ENCODE measurements around the gene NUP50. TPM values are rescaled to one million over a fixed set of nuclear protein-coding genes. Genes with fewer than 3 reads are reported as not detected.

NUP50 gene
- total RNA-seq, 1 experiment from 2014 or later, result 128 TPM

DNA sequence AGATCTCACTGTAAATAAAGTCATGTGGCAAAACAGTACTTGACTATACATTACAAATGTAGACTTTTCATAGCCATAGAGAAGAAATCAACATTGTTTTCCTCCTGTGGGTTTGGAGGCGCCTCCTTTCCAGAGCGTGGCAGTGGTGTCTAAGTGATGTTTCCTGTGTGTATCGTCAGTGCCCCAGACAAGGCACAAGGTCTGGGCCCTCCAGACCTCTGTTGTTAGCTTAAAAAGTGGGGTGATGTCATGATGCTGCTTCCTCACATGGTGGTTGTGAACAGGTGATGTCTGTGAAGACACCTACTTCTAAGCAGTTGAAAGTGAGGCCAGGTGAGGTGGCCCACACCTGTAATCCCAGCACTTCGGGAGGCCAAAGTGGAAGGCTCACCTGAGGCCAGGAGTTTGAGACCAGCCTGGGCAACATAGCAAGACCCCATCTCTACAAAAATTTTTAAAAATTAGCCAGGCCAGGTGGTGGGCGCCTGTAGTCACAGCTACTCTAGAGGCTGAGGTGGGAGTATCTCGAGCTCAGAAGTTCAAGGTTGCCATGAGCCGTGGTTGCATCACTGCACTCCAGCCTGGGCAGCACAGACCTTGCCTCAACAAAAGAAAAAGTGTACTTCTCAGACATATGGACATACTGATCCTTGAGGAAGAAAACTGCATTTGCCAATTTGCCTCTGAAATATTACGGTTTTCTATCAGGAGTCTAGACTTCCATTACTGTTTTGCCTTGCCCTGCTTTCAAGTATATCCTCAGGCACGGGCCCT lies 15.7 kb downstream of the NUP50 start:
- peaks cover 7% of the 10 kb centered on the region for H3K36me3 ChIP-seq (ENCODE audit: control insufficient read depth, insufficient read depth, low read length)
- H3K27ac Mint-ChIP-seq (ENCODE audit: unreplicated experiment), result no peak overlapping the region
- peaks cover 100% of the 10 kb centered on the region for H3K36me3 Mint-ChIP-seq (ENCODE audit: insufficient read depth, unreplicated experiment)
- ChIA-PET CTCF (interaction anchor here (0.6 kb wide), 1 partner anchor 937 kb away, joined by 4 read pairs; no protein-coding TSS in a partner anchor), POLR2A (no interaction called here)
- H3K9me3 Mint-ChIP-seq (ENCODE audit: unreplicated experiment), result no peaks in the 10 kb centered on the region
- no peak overlapping the region for H3K4me3 ChIP-seq (ENCODE audit: low read depth, low read length)
- intact Hi-C loops (cut with micrococcal nuclease; ENCODE audit: unreplicated experiment), result no loop called here
- H3K9me3 ChIP-seq, result no peaks in the 10 kb centered on the region
- no peaks in the 10 kb centered on the region for H3K4me1 Mint-ChIP-seq (ENCODE audit: low read depth, unreplicated experiment)
- H3K4me1 ChIP-seq, result no peaks in the 10 kb centered on the region
- no peak overlapping the region for H3K4me3 Mint-ChIP-seq (ENCODE audit: unreplicated experiment)
- H3K27me3 Mint-ChIP-seq (ENCODE audit: insufficient read depth, unreplicated experiment), result no peaks in the 10 kb centered on the region
- no TSS peak for BruUV-seq (replicated peaks)
- no peaks in the 10 kb centered on the region for H3K27me3 ChIP-seq (replicated peaks; ENCODE audit: control insufficient read depth, insufficient read depth, low read length)
- DNase-seq, result no peak
- TF ChIP-seq, protein P1, sequence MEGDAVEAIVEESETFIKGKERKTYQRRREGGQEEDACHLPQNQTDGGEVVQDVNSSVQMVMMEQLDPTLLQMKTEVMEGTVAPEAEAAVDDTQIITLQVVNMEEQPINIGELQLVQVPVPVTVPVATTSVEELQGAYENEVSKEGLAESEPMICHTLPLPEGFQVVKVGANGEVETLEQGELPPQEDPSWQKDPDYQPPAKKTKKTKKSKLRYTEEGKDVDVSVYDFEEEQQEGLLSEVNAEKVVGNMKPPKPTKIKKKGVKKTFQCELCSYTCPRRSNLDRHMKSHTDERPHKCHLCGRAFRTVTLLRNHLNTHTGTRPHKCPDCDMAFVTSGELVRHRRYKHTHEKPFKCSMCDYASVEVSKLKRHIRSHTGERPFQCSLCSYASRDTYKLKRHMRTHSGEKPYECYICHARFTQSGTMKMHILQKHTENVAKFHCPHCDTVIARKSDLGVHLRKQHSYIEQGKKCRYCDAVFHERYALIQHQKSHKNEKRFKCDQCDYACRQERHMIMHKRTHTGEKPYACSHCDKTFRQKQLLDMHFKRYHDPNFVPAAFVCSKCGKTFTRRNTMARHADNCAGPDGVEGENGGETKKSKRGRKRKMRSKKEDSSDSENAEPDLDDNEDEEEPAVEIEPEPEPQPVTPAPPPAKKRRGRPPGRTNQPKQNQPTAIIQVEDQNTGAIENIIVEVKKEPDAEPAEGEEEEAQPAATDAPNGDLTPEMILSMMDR (IDR thresholded peaks at IDR 0.05; ENCODE audit: insufficient read depth in 1 of 2, low read depth in 1 of 2, low read length in 1 of 2, severe bottlenecking in 1 of 2, unreplicated experiment in 1 of 2), result no peak

DNA sequence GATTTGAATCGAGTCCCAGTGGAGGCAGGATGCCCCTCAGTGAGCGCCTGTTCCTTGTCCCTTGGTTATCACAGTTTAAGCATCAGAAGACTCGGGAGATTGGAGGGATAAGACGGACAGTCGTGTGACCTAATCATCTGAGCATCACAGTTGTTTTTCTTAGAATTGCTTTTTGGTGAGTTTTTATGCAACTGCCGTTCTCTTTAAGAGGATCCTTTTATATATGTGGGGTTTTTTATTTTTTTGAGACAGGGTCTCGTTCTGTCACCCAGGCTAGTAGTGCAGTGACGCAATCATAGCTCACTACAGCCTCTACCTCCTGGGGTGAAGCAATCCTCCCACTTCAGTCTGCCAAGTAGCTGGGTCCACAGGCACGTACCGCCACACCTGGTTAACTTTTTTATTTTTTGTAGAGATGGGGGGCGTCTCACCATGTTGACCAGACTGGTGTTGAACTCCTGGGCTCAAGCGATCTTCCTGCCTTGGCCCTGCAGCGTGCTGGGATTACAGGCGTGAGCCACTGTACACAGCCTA lies 16.5 kb downstream of the NUP50 start:
- intact Hi-C loops (cut with micrococcal nuclease; ENCODE audit: unreplicated experiment), result no loop called here
- ChIA-PET POLR2A (no interaction called here), CTCF (no interaction called here)
- H3K4me3 Mint-ChIP-seq (ENCODE audit: unreplicated experiment), result no peak overlapping the region
- Histone ChIP-seq H3K36me3 (ENCODE audit: control insufficient read depth, insufficient read depth, low read length) (peaks cover 7% of the 10 kb centered on the region), H3K9me3 (no peaks in the 10 kb centered on the region), H3K4me3 (ENCODE audit: low read depth, low read length) (no peak overlapping the region), H3K27me3 (replicated peaks; ENCODE audit: control insufficient read depth, insufficient read depth, low read length) (no peaks in the 10 kb centered on the region), H3K4me1 (no peaks in the 10 kb centered on the region)
- no TSS peak for BruUV-seq (replicated peaks)
- TF ChIP-seq, protein P1 (IDR thresholded peaks at IDR 0.05; ENCODE audit: insufficient read depth in 1 of 2, low read depth in 1 of 2, low read length in 1 of 2, severe bottlenecking in 1 of 2, unreplicated experiment in 1 of 2), result no peak
- peaks cover 100% of the 10 kb centered on the region for H3K36me3 Mint-ChIP-seq (ENCODE audit: insufficient read depth, unreplicated experiment)
- H3K9me3 Mint-ChIP-seq (ENCODE audit: unreplicated experiment), result no peaks in the 10 kb centered on the region
- H3K27me3 Mint-ChIP-seq (ENCODE audit: insufficient read depth, unreplicated experiment), result no peaks in the 10 kb centered on the region
- H3K27ac Mint-ChIP-seq (ENCODE audit: unreplicated experiment), result no peak overlapping the region
- DNase-seq, result no peak
- H3K4me1 Mint-ChIP-seq (ENCODE audit: low read depth, unreplicated experiment), result no peaks in the 10 kb centered on the region

DNA sequence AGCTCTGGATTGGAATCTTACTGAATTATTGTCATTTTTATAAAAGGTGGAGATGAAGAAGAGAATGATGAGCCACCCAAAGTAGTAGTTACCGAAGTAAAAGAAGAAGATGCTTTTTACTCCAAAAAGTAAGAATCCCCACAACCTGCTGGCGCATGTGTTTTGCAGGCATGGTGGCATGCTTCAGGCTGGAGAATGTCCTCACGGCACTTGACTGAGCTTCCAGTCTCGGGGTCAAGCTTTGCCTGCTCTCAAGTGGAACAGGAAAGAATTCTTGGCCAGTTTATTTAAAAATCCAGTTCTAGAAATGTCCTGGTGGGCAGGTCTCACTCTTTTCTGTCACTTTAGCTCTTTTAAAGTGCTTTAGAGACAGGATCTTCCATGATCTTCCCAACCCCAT lies 17.5 kb downstream of the NUP50 start:
- BruUV-seq (replicated peaks), result no TSS peak
- H3K9me3 Mint-ChIP-seq (ENCODE audit: unreplicated experiment), result no peaks in the 10 kb centered on the region
- DNase-seq, result no peak
- Histone ChIP-seq H3K4me3 (ENCODE audit: low read depth, low read length) (no peak overlapping the region), H3K4me1 (no peaks in the 10 kb centered on the region), H3K36me3 (ENCODE audit: control insufficient read depth, insufficient read depth, low read length) (peaks cover 7% of the 10 kb centered on the region), H3K9me3 (no peaks in the 10 kb centered on the region), H3K27me3 (replicated peaks; ENCODE audit: control insufficient read depth, insufficient read depth, low read length) (no peaks in the 10 kb centered on the region)
- H3K4me1 Mint-ChIP-seq (ENCODE audit: low read depth, unreplicated experiment), result no peaks in the 10 kb centered on the region
- H3K4me3 Mint-ChIP-seq (ENCODE audit: unreplicated experiment), result no peak overlapping the region
- intact Hi-C loops (cut with micrococcal nuclease; ENCODE audit: unreplicated experiment), result no loop called here
- ChIA-PET CTCF (no interaction called here), POLR2A (interaction anchor here (0.5 to 0.7 kb wide), 2 partner anchors 40 to 50 kb away, joined by 3 to 5 read pairs; no protein-coding TSS in a partner anchor)
- H3K27ac Mint-ChIP-seq (ENCODE audit: unreplicated experiment), result no peak overlapping the region
- no peaks in the 10 kb centered on the region for H3K27me3 Mint-ChIP-seq (ENCODE audit: insufficient read depth, unreplicated experiment)
- TF ChIP-seq, protein P1 (IDR thresholded peaks at IDR 0.05; ENCODE audit: insufficient read depth in 1 of 2, low read depth in 1 of 2, low read length in 1 of 2, severe bottlenecking in 1 of 2, unreplicated experiment in 1 of 2), result no peak
- peaks cover 99% of the 10 kb centered on the region for H3K36me3 Mint-ChIP-seq (ENCODE audit: insufficient read depth, unreplicated experiment)

All from Caco-2 (cell line).